WTC11 (cell line): ENCODE results near the gene FRMD4A.

Experiments used
- ARID4B ChIP-seq: sonication (generic); formaldehyde crosslinking; IDR thresholded peaks from 2 replicates; pipeline ENCODE4 v1.8.0; 2023; ENCODE audit warnings: missing genetic modification reagents, mild to moderate bottlenecking, borderline replicate concordance
- CDX4 ChIP-seq: fragments of 250-450 bp; sonication (Bioruptor Pico); IDR thresholded peaks from 2 replicates; pipeline ENCODE4 v1.9.0; 2021; ENCODE audit warnings: moderate library complexity, mild to moderate bottlenecking, inconsistent platforms, borderline replicate concordance
- CTCF ChIP-seq: fragments of 200-600 bp; IDR thresholded peaks from 2 replicates; pipeline ENCODE4 v1.8.0; 2022; ENCODE audit warnings: antibody characterized with exemption
- ETV6 ChIP-seq: sonication (generic); formaldehyde crosslinking; IDR thresholded peaks from 2 replicates; pipeline ENCODE4 v1.8.1; 2022; ENCODE audit warnings: mild to moderate bottlenecking, missing genetic modification reagents
- MAX ChIP-seq: sonication (generic); formaldehyde crosslinking; IDR thresholded peaks from 2 replicates; pipeline ENCODE4 v1.8.0; 2022; ENCODE audit warnings: mild to moderate bottlenecking, missing genetic modification reagents
- SP1 ChIP-seq: sonication (generic); formaldehyde crosslinking; conservative IDR thresholded peaks from 2 replicates; pipeline ENCODE4 v1.8.1; 2022; ENCODE audit warnings: missing genetic modification reagents
- STAT6 ChIP-seq: sonication (generic); formaldehyde crosslinking; conservative IDR thresholded peaks from 2 replicates; pipeline ENCODE4 v1.8.1; 2023; ENCODE audit warnings: mild to moderate bottlenecking, low read depth, missing genetic modification reagents, moderate library complexity
- USF2 ChIP-seq: sonication (generic); formaldehyde crosslinking; IDR thresholded peaks from 2 replicates; pipeline ENCODE4 v1.8.1; 2023; ENCODE audit warnings: mild to moderate bottlenecking, missing genetic modification reagents, moderate library complexity
- ZNF121 ChIP-seq: sonication (generic); formaldehyde crosslinking; IDR thresholded peaks from 2 replicates; pipeline ENCODE4 v1.8.0; 2023; ENCODE audit warnings: missing genetic modification reagents
- ZNF512 ChIP-seq: sonication (generic); formaldehyde crosslinking; IDR thresholded peaks from 2 replicates; pipeline ENCODE4 v1.8.1; 2022; ENCODE audit warnings: missing genetic modification reagents, borderline replicate concordance
- ZNF671 ChIP-seq: fragments of 250-450 bp; sonication (Bioruptor Pico); IDR thresholded peaks from 2 replicates; pipeline ENCODE4 v1.8.0; 2021; ENCODE audit warnings: mild to moderate bottlenecking
- ZSCAN18 ChIP-seq: fragments of 250-450 bp; sonication (Bioruptor Pico); IDR thresholded peaks from 2 replicates; pipeline ENCODE4 v2.1.2; 2022; ENCODE audit warnings: mild to moderate bottlenecking, moderate library complexity

GRCh38 chr10:13695588-13695987 is 635.1 kb downstream of the FRMD4A start:
- no peak for TF ChIP-seq ZSCAN18 (CRISPR knock-in tag)
- no peak for TF ChIP-seq CTCF
- no peak for TF ChIP-seq ZNF671 (CRISPR knock-in tag)
- no peak for TF ChIP-seq ZNF512 (CRISPR knock-in tag)
- TF ChIP-seq USF2 (CRISPR knock-in tag): no peak
- no peak for TF ChIP-seq ZNF121 (CRISPR knock-in tag)
- no peak for TF ChIP-seq SP1
- no peak for TF ChIP-seq STAT6 (CRISPR knock-in tag)
- TF ChIP-seq ETV6 (CRISPR knock-in tag): no peak
- TF ChIP-seq ARID4B (CRISPR knock-in tag): no peak
- no peak for TF ChIP-seq CDX4 (CRISPR knock-in tag)
- no peak for TF ChIP-seq MAX (CRISPR knock-in tag)
